Adrenal gland (tissue), 5 donors: Measurements from ENCODE around the gene HES5.

Experiments
- POLR2A ChIP-seq, 2 donors: fragments of 450-650 bp; IDR thresholded peaks; one replicate each; pipeline ENCODE4 v1.6.1; 2017; ENCODE audit warnings: antibody characterized with exemption in 2 of 2, mild to moderate bottlenecking in 2 of 2, moderate library complexity in 1 of 2
- TF ChIP-seq, protein P1 (sequence below), 6 experiments: fragments of 450-650 bp in 4 of 6; fragments of 200-600 bp in 2 of 6; sonication (generic) in 1 of 6; IDR thresholded peaks; 1 replicate in 5 of 6; 2 replicates in 1 of 6; pipeline versions ENCODE4 v1.5.1 to v1.8.0; 2016 to 2021; ENCODE audit warnings: antibody characterized with exemption in 6 of 6, mild to moderate bottlenecking in 2 of 6, moderate library complexity in 1 of 6
- donor health status: DM: no; HTN: no; CAD: no.

DNA sequence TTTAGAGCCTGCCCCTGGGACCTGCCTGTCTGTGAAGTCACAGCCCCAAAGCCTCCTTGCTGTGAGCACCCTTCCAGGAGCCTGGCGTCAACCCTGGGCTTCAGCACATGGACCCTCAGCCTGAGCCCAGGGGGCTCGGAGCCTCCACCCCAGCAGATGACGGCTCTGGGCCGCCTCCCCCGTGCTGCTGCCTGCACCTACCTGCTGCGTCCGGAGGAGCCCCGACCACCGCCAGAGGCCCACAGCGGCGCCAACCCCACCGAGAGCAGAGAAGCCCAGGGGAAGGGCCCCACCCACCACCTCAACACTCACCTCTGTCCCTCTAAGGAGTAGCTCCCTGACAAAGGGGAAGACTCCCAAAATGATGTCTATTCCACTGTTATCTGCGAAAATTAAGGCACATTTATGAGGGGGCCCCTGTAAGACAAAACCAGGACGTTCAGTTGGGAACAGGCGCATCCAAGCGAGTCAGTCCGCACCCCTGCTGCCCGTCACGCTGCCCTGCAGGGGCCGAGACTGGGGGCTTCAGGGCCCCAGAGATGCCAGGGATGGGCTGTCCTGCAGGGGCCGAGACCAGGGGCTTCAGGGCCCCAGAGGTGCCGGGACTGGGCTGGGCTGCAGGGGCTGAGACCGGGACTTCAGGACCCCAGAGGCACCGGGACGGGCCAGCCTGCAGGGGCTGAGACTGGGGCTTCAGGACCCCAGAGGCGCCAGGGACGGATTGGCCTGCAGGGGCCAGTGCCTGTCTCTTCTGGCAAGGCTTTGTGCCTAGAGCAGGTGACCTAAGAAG lies 19.5 kb downstream of the HES5 start:
- TF ChIP-seq, protein P1, sequence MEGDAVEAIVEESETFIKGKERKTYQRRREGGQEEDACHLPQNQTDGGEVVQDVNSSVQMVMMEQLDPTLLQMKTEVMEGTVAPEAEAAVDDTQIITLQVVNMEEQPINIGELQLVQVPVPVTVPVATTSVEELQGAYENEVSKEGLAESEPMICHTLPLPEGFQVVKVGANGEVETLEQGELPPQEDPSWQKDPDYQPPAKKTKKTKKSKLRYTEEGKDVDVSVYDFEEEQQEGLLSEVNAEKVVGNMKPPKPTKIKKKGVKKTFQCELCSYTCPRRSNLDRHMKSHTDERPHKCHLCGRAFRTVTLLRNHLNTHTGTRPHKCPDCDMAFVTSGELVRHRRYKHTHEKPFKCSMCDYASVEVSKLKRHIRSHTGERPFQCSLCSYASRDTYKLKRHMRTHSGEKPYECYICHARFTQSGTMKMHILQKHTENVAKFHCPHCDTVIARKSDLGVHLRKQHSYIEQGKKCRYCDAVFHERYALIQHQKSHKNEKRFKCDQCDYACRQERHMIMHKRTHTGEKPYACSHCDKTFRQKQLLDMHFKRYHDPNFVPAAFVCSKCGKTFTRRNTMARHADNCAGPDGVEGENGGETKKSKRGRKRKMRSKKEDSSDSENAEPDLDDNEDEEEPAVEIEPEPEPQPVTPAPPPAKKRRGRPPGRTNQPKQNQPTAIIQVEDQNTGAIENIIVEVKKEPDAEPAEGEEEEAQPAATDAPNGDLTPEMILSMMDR (IDR thresholded peaks at IDR 0.05), result no peak
- no peak for TF ChIP-seq POLR2A (IDR thresholded peaks at IDR 0.05)
